Endothelial cell of umbilical vein (primary cell): ENCODE measurements around the gene LRRK1.

ENCODE experiments used
- CTCF ChIP-seq, 2 donors: IDR thresholded peaks; 1 replicate in 1 of 2; 2 replicates in 1 of 2; pipeline ENCODE4 v1.5.1; 2011; ENCODE audit warnings: low read length in 2 of 2, mild to moderate bottlenecking in 2 of 2, moderate library complexity in 2 of 2, control low read depth in 1 of 2, inconsistent platforms in 1 of 2, low read depth in 1 of 2; ENCODE audit not compliant: insufficient read depth in 1 of 2; ENCODE audit errors: extremely low read depth in 1 of 2
- EZH2 ChIP-seq: IDR thresholded peaks from 2 replicates; pipeline ENCODE4 v1.6.1; 2012; ENCODE audit warnings: borderline replicate concordance, low read depth, mild to moderate bottlenecking, moderate library complexity, low read length, inconsistent platforms; ENCODE audit not compliant: severe bottlenecking
- FOS ChIP-seq: IDR thresholded peaks from 2 replicates; pipeline ENCODE4 v1.6.1; 2011; ENCODE audit warnings: mild to moderate bottlenecking, low read length, moderate library complexity, borderline replicate concordance; ENCODE audit not compliant: insufficient read depth
- GATA2 ChIP-seq: IDR thresholded peaks from 2 replicates; pipeline ENCODE4 v1.7.0; 2011; ENCODE audit warnings: low read depth, mild to moderate bottlenecking, moderate library complexity, mixed read lengths, low read length; ENCODE audit not compliant: insufficient read length, insufficient read depth
- JUN ChIP-seq: IDR thresholded peaks from 2 replicates; pipeline ENCODE4 v1.6.1; 2011; ENCODE audit warnings: borderline replicate concordance, low read depth; ENCODE audit not compliant: insufficient read length, insufficient read depth
- MAX ChIP-seq: IDR thresholded peaks from 2 replicates; pipeline ENCODE4 v1.6.1; 2011; ENCODE audit not compliant: insufficient read depth, insufficient read length
- POLR2A ChIP-seq: IDR thresholded peaks from 2 replicates; pipeline ENCODE4 v1.6.1; 2012; ENCODE audit warnings: low read depth, mild to moderate bottlenecking, control low read depth, low read length
- POLR2AphosphoS5 ChIP-seq: IDR thresholded peaks from 2 replicates; pipeline ENCODE4 v1.6.1; 2012; ENCODE audit warnings: low read depth, mild to moderate bottlenecking, control low read depth, low read length, moderate library complexity; ENCODE audit not compliant: insufficient read depth

DNA sequence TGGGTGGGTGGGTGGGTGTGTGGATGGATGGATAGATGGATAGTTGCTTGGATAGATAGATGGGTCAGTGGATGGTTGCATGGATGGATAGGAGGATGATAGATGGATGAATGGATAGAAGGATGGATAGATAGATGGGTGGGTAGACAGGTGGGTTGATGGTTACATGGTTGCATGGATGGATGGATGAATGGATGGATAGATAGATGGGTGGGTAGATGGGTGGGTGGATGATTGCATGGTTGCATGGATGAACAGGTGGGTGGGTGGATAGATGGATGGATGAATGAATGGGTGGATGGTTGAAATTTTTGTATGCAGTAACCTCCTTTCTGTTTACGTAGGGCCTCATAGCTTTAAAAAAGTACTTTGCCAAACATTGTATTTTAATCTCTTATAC is 79.5 kb downstream of the LRRK1 start:
- TF ChIP-seq POLR2A (no peak), JUN (no peak), CTCF (IDR thresholded peaks at IDR 0.05; ENCODE audit: extremely low read depth in 1 of 2, insufficient read depth in 1 of 2, low read depth in 1 of 2, low read length in 2 of 2) (no peak), GATA2 (no peak), EZH2 (no peak), POLR2AphosphoS5 (no peak), MAX (no peak), FOS (no peak)
